ENCODE measurements around the gene SAMD3.
"Not testable (repeated sequence)": the region's sequence is repeated elsewhere in the genome, so short reads cannot be mapped to it uniquely, and the experiment has no call there.

The SAMD3 gene

GRCh38 chr6:130200020-130200419 is 22.7 kb downstream of the SAMD3 start:
- no peak for DNase-seq (ENCODE audit: low spot score in 2 of 2)
- H3K27me3 Mint-ChIP-seq = no peaks in the 10 kb centered on the region
- peaks cover 3% of the 10 kb centered on the region for H3K9me3 Mint-ChIP-seq
- ATAC-seq (ENCODE audit: low read depth) = no peak
- H3K27ac Mint-ChIP-seq = no peak overlapping the region
- peaks cover 7% of the 10 kb centered on the region for H3K4me1 Mint-ChIP-seq
- no peak overlapping the region for H3K4me3 Mint-ChIP-seq
- no peaks in the 10 kb centered on the region for H3K36me3 Mint-ChIP-seq

GRCh38 chr6:130198483-130199035 is 24.2 kb downstream of the SAMD3 start:
- no peak for DNase-seq (ENCODE audit: low spot score in 2 of 2)
- H3K27ac Mint-ChIP-seq = no peak overlapping the region
- H3K27me3 Mint-ChIP-seq = no peaks in the 10 kb centered on the region
- H3K9me3 Mint-ChIP-seq = peaks cover 3% of the 10 kb centered on the region
- H3K4me1 Mint-ChIP-seq = peaks cover 7% of the 10 kb centered on the region
- ATAC-seq (ENCODE audit: low read depth) = no peak
- H3K36me3 Mint-ChIP-seq = no peaks in the 10 kb centered on the region
- no peak overlapping the region for H3K4me3 Mint-ChIP-seq

DNA sequence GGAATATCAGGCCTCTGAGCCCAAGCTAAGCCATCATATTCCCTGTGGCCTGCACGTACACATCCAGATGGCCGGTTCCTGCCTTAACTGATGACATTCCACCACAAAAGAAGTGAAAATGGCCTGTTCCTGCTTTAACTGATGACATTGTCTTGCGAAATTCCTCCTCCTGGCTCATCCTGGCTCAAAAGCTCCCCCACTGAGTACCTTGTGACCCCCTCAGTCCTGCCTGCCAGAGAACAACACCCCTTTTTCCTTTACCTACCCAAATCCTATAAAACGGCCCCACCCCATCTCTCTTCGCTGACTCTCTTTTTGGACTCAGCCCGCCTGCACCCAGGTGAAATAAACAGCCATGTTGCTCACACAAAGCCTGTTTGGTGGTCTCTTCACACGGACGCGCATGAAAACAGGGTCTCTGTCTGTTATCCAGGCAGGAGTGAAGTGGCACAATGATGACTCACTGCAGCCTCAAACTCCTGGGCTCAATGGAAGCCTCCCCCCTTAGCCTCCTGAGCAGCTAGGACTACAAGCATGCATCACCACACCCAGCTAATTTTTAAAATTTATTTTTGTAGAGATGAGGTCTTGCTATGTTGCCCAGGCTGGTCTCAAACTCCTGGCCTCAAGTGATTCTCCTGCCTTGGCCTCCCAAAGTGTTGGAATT is 24.8 kb downstream of the SAMD3 start:
- H3K4me1 Mint-ChIP-seq = not testable (repeated sequence)

GRCh38 chr6:130194434-130194833 is 28.3 kb downstream of the SAMD3 start:
- ATAC-seq (ENCODE audit: low read depth); H3K36me3 Mint-ChIP-seq; DNase-seq (ENCODE audit: low spot score in 2 of 2); H3K4me1 Mint-ChIP-seq; H3K27me3 Mint-ChIP-seq; H3K27ac Mint-ChIP-seq; H3K9me3 Mint-ChIP-seq; H3K4me3 Mint-ChIP-seq: not testable (repeated sequence)

More for the DNA sequence above, 24.8 kb downstream of the SAMD3 start:
- not testable (repeated sequence) for DNase-seq (ENCODE audit: low spot score in 2 of 2); H3K27me3 Mint-ChIP-seq; H3K27ac Mint-ChIP-seq; H3K9me3 Mint-ChIP-seq; H3K4me3 Mint-ChIP-seq; ATAC-seq (ENCODE audit: low read depth); H3K36me3 Mint-ChIP-seq

GRCh38 chr6:130190701-130191690 is 31.8 kb downstream of the SAMD3 start:
- Mint-ChIP-seq H3K4me1 (peaks cover 7% of the 10 kb centered on the region), H3K9me3 (no peaks in the 10 kb centered on the region), H3K4me3 (no peak overlapping the region), H3K36me3 (no peaks in the 10 kb centered on the region), H3K27me3 (peaks cover 3% of the 10 kb centered on the region), H3K27ac (no peak overlapping the region)
- no peak for ATAC-seq (ENCODE audit: low read depth)
- DNase-seq (ENCODE audit: low spot score in 2 of 2) = no peak

DNA sequence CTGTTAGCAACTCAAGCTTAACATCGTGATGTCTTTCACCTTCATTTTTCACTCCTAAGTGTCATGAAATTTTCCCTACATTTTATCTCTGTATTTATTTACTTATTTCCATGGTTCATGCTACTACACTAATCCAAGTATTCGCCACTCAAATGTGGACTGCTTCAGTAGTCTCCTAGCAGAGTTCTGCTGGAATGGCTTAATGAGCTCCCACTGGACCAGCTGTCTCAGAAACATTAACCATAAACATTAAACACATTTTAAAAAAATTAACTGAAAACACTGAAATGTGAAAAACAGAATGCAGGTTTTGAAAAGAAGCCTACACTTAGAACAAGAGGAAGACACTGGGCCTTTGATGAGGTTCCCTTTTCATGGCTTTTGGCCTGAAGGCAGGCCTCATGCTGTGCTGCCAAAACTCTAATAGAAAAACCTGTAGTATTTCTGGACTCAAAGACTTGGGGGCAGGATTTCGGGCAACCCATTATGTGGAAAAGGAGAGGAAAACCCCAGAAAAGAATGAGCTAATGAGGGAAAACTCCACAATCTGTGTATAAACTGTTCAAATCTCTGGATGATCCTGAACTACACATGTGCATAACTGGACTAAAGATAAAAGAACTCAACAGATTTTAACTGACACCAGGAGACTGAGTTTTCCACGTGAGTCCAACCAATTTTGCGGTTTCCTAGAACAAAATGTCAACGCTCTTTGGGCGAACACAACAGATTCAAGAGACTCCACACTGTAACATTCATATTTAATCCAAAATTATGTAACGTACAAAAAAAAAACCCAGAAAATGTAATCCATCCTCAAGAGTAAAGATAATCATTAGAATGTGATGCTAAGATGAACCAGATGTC is 33.0 kb downstream of the SAMD3 start:
- ATAC-seq (ENCODE audit: low read depth) (no peak), DNase-seq (ENCODE audit: low spot score in 2 of 2) (no peak)
- Mint-ChIP-seq H3K27ac (no peak overlapping the region), H3K27me3 (peaks cover 3% of the 10 kb centered on the region), H3K4me3 (no peak overlapping the region), H3K4me1 (peaks cover 7% of the 10 kb centered on the region), H3K9me3 (no peaks in the 10 kb centered on the region), H3K36me3 (no peaks in the 10 kb centered on the region)

GRCh38 chr6:130188207-130188899 is 34.4 kb downstream of the SAMD3 start:
- no peaks in the 10 kb centered on the region for H3K36me3 Mint-ChIP-seq
- no peak overlapping the region for H3K27ac Mint-ChIP-seq
- DNase-seq (ENCODE audit: low spot score in 2 of 2) (no peak), ATAC-seq (ENCODE audit: low read depth) (no peak)
- H3K9me3 Mint-ChIP-seq = no peaks in the 10 kb centered on the region
- peaks cover 12% of the 10 kb centered on the region for H3K4me1 Mint-ChIP-seq
- peaks cover 2% of the 10 kb centered on the region for H3K27me3 Mint-ChIP-seq
- H3K4me3 Mint-ChIP-seq = no peak overlapping the region

GRCh38 chr6:130187335-130188206 is 35.2 kb downstream of the SAMD3 start:
- ATAC-seq (ENCODE audit: low read depth) (no peak), DNase-seq (ENCODE audit: low spot score in 2 of 2) (no peak)
- peaks cover 12% of the 10 kb centered on the region for H3K4me1 Mint-ChIP-seq
- no peaks in the 10 kb centered on the region for H3K9me3 Mint-ChIP-seq
- no peaks in the 10 kb centered on the region for H3K36me3 Mint-ChIP-seq
- H3K4me3 Mint-ChIP-seq = no peak overlapping the region
- no peaks in the 10 kb centered on the region for H3K27me3 Mint-ChIP-seq
- no peak overlapping the region for H3K27ac Mint-ChIP-seq

DNA sequence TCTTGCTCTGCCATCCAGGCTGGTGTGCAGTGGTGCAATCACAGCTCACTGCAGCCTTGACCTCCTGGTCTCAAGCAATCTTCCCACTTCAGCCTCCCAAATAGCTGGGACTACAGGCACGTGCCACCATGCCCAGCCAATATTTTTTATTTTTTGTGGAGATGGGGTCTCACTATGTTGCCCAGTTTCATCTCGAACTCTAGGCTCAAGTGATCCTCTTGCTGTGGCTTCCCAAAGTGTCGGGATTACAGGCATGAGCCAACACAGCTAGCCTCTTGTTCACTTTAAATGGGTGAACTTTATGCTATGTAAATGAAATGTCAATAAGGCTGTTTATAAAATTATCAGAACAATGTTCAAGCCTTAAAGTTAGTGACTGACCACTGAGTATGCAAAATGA is 37.1 kb downstream of the SAMD3 start:
- ATAC-seq (ENCODE audit: low read depth) = no peak
- no peaks in the 10 kb centered on the region for H3K9me3 Mint-ChIP-seq
- no peak overlapping the region for H3K4me3 Mint-ChIP-seq
- H3K4me1 Mint-ChIP-seq = peaks cover 5% of the 10 kb centered on the region
- H3K36me3 Mint-ChIP-seq = no peaks in the 10 kb centered on the region
- no peaks in the 10 kb centered on the region for H3K27me3 Mint-ChIP-seq
- no peak for DNase-seq (ENCODE audit: low spot score in 2 of 2)
- H3K27ac Mint-ChIP-seq = no peak overlapping the region

GRCh38 chr6:130183271-130184222 is 39.2 kb downstream of the SAMD3 start:
- H3K27me3 Mint-ChIP-seq = no peaks in the 10 kb centered on the region
- H3K4me1 Mint-ChIP-seq = peaks cover 5% of the 10 kb centered on the region
- peak overlapping the region; percentile 45 for H3K27ac Mint-ChIP-seq
- DNase-seq (ENCODE audit: low spot score in 2 of 2) = no peak
- H3K4me3 Mint-ChIP-seq = peak overlapping the region; percentile 55
- peak; percentile 61 for ATAC-seq (ENCODE audit: low read depth)
- H3K36me3 Mint-ChIP-seq = no peaks in the 10 kb centered on the region
- no peaks in the 10 kb centered on the region for H3K9me3 Mint-ChIP-seq

GRCh38 chr6:130182466-130182865 is 40.3 kb downstream of the SAMD3 start:
- no peaks in the 10 kb centered on the region for H3K9me3 Mint-ChIP-seq
- peaks cover 5% of the 10 kb centered on the region for H3K4me1 Mint-ChIP-seq
- DNase-seq (ENCODE audit: low spot score in 2 of 2) (no peak), ATAC-seq (ENCODE audit: low read depth) (no peak)
- H3K27ac Mint-ChIP-seq = no peak overlapping the region
- no peaks in the 10 kb centered on the region for H3K36me3 Mint-ChIP-seq
- H3K27me3 Mint-ChIP-seq = no peaks in the 10 kb centered on the region
- H3K4me3 Mint-ChIP-seq = no peak overlapping the region

GRCh38 chr6:130178692-130179091 is 44.1 kb downstream of the SAMD3 start:
- no peak overlapping the region for H3K4me3 Mint-ChIP-seq
- no peaks in the 10 kb centered on the region for H3K9me3 Mint-ChIP-seq
- H3K27ac Mint-ChIP-seq = no peak overlapping the region
- H3K27me3 Mint-ChIP-seq = no peaks in the 10 kb centered on the region
- H3K4me1 Mint-ChIP-seq = peaks cover 3% of the 10 kb centered on the region
- no peak for DNase-seq (ENCODE audit: low spot score in 2 of 2)
- no peaks in the 10 kb centered on the region for H3K36me3 Mint-ChIP-seq
- no peak for ATAC-seq (ENCODE audit: low read depth)
